GM12878 (cell line): Measurements from ENCODE around the gene MRPL30. TPM values are rescaled to one million over a fixed set of nuclear protein-coding genes. Genes with fewer than 3 reads are reported as not detected.
A peak's percentile ranks its signal among the peaks of the same experiment; 100 is the strongest.

ENCODE experiments used
- BCL11A ChIP-seq: IDR thresholded peaks from 2 replicates; pipeline ENCODE4 v1.6.1; 2011; ENCODE audit warnings: low read depth, low read length
- CEBPB ChIP-seq, 2 experiments: fragments of 150-350 bp in 1 of 2; IDR thresholded peaks; 2 replicates each; pipeline ENCODE4 v1.6.1; 2012 to 2014; ENCODE audit warnings: low read depth in 2 of 2, low read length in 2 of 2, borderline replicate concordance in 1 of 2, inconsistent platforms in 1 of 2
- CEBPZ ChIP-seq: fragments of 150-350 bp; IDR thresholded peaks from 2 replicates; pipeline ENCODE4 v1.6.1; 2016; ENCODE audit warnings: low read depth, low read length
- CREB1 ChIP-seq: IDR thresholded peaks from 2 replicates; pipeline ENCODE4 v1.6.1; 2012; ENCODE audit warnings: low read depth, mild to moderate bottlenecking, inconsistent platforms
- CTCF ChIP-seq, 3 experiments: IDR thresholded peaks in 2 of 3; conservative IDR thresholded peaks in 1 of 3; 2 replicates each; pipeline ENCODE4 v1.5.1; 2011; ENCODE audit warnings: low read depth in 3 of 3, low read length in 3 of 3, mild to moderate bottlenecking in 3 of 3, control low read depth in 2 of 3, moderate library complexity in 2 of 3, inconsistent platforms in 1 of 3, mixed read lengths in 1 of 3; ENCODE audit not compliant: control insufficient read depth in 2 of 3, insufficient read depth in 1 of 3; ENCODE audit errors: extremely low read depth in 1 of 3
- ETV6 ChIP-seq, 2 experiments: fragments of 450-650 bp in 1 of 2; IDR thresholded peaks in 1 of 2; conservative IDR thresholded peaks in 1 of 2; 2 replicates each; pipeline ENCODE4 v1.6.1; 2014; ENCODE audit warnings: antibody characterized with exemption in 1 of 2, borderline replicate concordance in 1 of 2, low read depth in 1 of 2, mild to moderate bottlenecking in 1 of 2, moderate library complexity in 1 of 2
- EZH2 ChIP-seq: IDR thresholded peaks from 2 replicates; pipeline ENCODE4 v1.6.1; 2012; ENCODE audit warnings: low read depth, mild to moderate bottlenecking, control low read depth, inconsistent platforms, low read length, borderline replicate concordance; ENCODE audit not compliant: control insufficient read depth
- HDGF ChIP-seq: fragments of 450-650 bp; IDR thresholded peaks from 2 replicates; pipeline ENCODE4 v1.6.1; 2016; ENCODE audit warnings: antibody characterized with exemption
- JUNB ChIP-seq: IDR thresholded peaks from 2 replicates; pipeline ENCODE4 v1.6.1; 2016; ENCODE audit warnings: antibody characterized with exemption, mild to moderate bottlenecking
- MTA3 ChIP-seq: IDR thresholded peaks from 2 replicates; pipeline ENCODE4 v1.6.1; 2012; ENCODE audit warnings: low read length, inconsistent platforms, borderline replicate concordance
- MYC ChIP-seq: IDR thresholded peaks from 2 replicates; pipeline ENCODE4 v1.6.1; 2011; ENCODE audit warnings: mild to moderate bottlenecking, low read length, moderate library complexity, inconsistent platforms; ENCODE audit not compliant: insufficient read depth, insufficient replicate concordance, insufficient read length, severe bottlenecking
- NKRF ChIP-seq: fragments of 450-650 bp; conservative IDR thresholded peaks from 2 replicates; pipeline ENCODE4 v1.6.1; 2017; ENCODE audit warnings: mild to moderate bottlenecking, moderate library complexity
- PAX8 ChIP-seq: fragments of 450-650 bp; IDR thresholded peaks from 2 replicates; pipeline ENCODE4 v1.6.1; 2017; ENCODE audit warnings: mild to moderate bottlenecking, moderate library complexity
- RBBP5 ChIP-seq: fragments of 200-600 bp; sonication (generic); conservative IDR thresholded peaks from 2 replicates; pipeline ENCODE4 v1.6.1; 2016
- RUNX3 ChIP-seq: IDR thresholded peaks from 2 replicates; pipeline ENCODE4 v1.6.1; 2012; ENCODE audit warnings: low read length, inconsistent platforms
- SIN3A ChIP-seq: IDR thresholded peaks from 2 replicates; pipeline ENCODE4 v1.6.1; 2012; ENCODE audit warnings: low read depth, low read length, improper control_type of control experiment
- SMARCA5 ChIP-seq: fragments of 450-650 bp; IDR thresholded peaks from 2 replicates; pipeline ENCODE4 v1.6.1; 2017; ENCODE audit warnings: mild to moderate bottlenecking
- SPI1 ChIP-seq: IDR thresholded peaks from 2 replicates; pipeline ENCODE4 v1.6.1; 2011; ENCODE audit warnings: low read depth, mild to moderate bottlenecking, low read length, moderate library complexity, borderline replicate concordance; ENCODE audit not compliant: insufficient read depth
- STAT1 ChIP-seq: fragments of 450-650 bp; conservative IDR thresholded peaks from 2 replicates; pipeline ENCODE4 v1.6.1; 2014; ENCODE audit warnings: antibody characterized with exemption, mild to moderate bottlenecking
- STAT3 ChIP-seq: IDR thresholded peaks from 2 replicates; pipeline ENCODE4 v1.6.1; 2011; ENCODE audit warnings: low read depth, low read length, improper control_type of control experiment
- SUPT20H ChIP-seq: IDR thresholded peaks from 2 replicates; pipeline ENCODE4 v1.6.1; 2011; ENCODE audit warnings: low read depth, mild to moderate bottlenecking, low read length, moderate library complexity, borderline replicate concordance; ENCODE audit not compliant: control insufficient read depth
- TARDBP ChIP-seq: IDR thresholded peaks from 2 replicates; pipeline ENCODE4 v1.6.1; 2016; ENCODE audit warnings: borderline replicate concordance
- TCF3 ChIP-seq: IDR thresholded peaks from 2 replicates; pipeline ENCODE4 v1.6.1; 2012; ENCODE audit warnings: low read depth, mild to moderate bottlenecking, low read length, borderline replicate concordance; ENCODE audit not compliant: insufficient read depth
- WRNIP1 ChIP-seq: IDR thresholded peaks from 2 replicates; pipeline ENCODE4 v1.6.1; 2011; ENCODE audit warnings: low read depth, low read length, improper control_type of control experiment, borderline replicate concordance
- YBX1 ChIP-seq: fragments of 450-650 bp; IDR thresholded peaks from 2 replicates; pipeline ENCODE4 v1.6.1; 2016; ENCODE audit warnings: antibody characterized with exemption
- ZNF384 ChIP-seq: IDR thresholded peaks from 2 replicates; pipeline ENCODE4 v1.6.1; 2012; ENCODE audit warnings: low read depth, mild to moderate bottlenecking, low read length, improper control_type of control experiment, borderline replicate concordance
- polyA plus RNA-seq, 11 experiments: library from polyadenylated mRNA; depleted of rRNA in 4 of 11; unstranded in 6 of 11; stranded (reverse) in 5 of 11; fragments of >200 nt; fragmentation: Nextera tagmentation in 4 of 11; fragmentation: Illumina TruSeq in 1 of 11; extraction: Ambion mirVana in 4 of 11; extraction: Trizol in 1 of 11; gene quantifications; 1 replicate in 1 of 11; 2 replicates in 10 of 11; pipeline versions ENCODE4 v1.2.1 to v1.2.3, GENCODE V29; 2011 to 2016; ENCODE audit warnings: inconsistent platforms in 2 of 11, missing spikeins in 2 of 11, low read depth in 1 of 11
- total RNA-seq, 4 experiments: library from RNA; depleted of rRNA in 3 of 4; stranded (reverse); fragments of >200 nt in 3 of 4; fragmentation: Illumina TruSeq in 1 of 4; extraction: Trizol in 1 of 4; gene quantifications; 2 replicates each; pipeline versions ENCODE4 v1.2.1 to v1.2.3, GENCODE V29; 2013 to 2021

Gene MRPL30
- total and polyA plus RNA-seq, 10 of the 15 experiments (the other 5 are each of a cell fraction or from before 2014, with no cell fraction given): 33.6 to 63.3 (median 40.1) TPM

- TF ChIP-seq JUNB (peak; percentile 84), EZH2 (no peak), CEBPZ (no peak), SPI1 (peak; percentile 47; the same call in 1 of the 2 replicates), RUNX3 (peak; percentile 87), HDGF (no peak), STAT3 (no peak), MYC (no peak), CEBPB (IDR thresholded peaks at IDR 0.05; ENCODE audit: borderline replicate concordance in 1 of 2, low read depth in 2 of 2, low read length in 2 of 2) (no peak), RBBP5 (no peak), PAX8 (no peak), NKRF (no peak), ZNF384 (no peak), ETV6 (conservative IDR thresholded peaks at IDR 0.05 in 1 of 2, IDR thresholded peaks at IDR 0.05 in 1 of 2; ENCODE audit: borderline replicate concordance in 1 of 2, low read depth in 1 of 2) (peak in 1 of 2 experiments; percentile 40; a peak in 1 of 4 replicates), SMARCA5 (no peak), TCF3 (no peak), SUPT20H (no peak), SIN3A (no peak), YBX1 (no peak), STAT1 (no peak), TARDBP (no peak), BCL11A (peak; percentile 77), CTCF (IDR thresholded peaks at IDR 0.05 in 2 of 3, conservative IDR thresholded peaks at IDR 0.05 in 1 of 3; ENCODE audit: control insufficient read depth in 2 of 3, extremely low read depth in 1 of 3, insufficient read depth in 1 of 3, low read depth in 3 of 3, low read length in 3 of 3) (no peak), WRNIP1 (no peak), CREB1 (no peak), MTA3 (no peak)
Measured at GRCh38 chr2:99169534-99169933, 11.4 kb upstream of the MRPL30 start (continued).
